GM21526 (cell line): Measurements from ENCODE around the gene MOB4.
"Not testable (repeated sequence)": the region's sequence is repeated elsewhere in the genome, so short reads cannot be mapped to it uniquely, and the experiment has no call there.

Experiments used
- ATAC-seq: cut with Tn5 transposase; IDR thresholded peaks from one replicate; pipeline ENCODE4 v1.9.1; 2021; ENCODE audit warnings: moderate library complexity; ENCODE audit not compliant: unreplicated experiment, low FRiP score

The MOB4 gene

GRCh38 chr2:197580166-197580565 is 64.3 kb downstream of the MOB4 start:
- ATAC-seq: not testable (repeated sequence)

DNA sequence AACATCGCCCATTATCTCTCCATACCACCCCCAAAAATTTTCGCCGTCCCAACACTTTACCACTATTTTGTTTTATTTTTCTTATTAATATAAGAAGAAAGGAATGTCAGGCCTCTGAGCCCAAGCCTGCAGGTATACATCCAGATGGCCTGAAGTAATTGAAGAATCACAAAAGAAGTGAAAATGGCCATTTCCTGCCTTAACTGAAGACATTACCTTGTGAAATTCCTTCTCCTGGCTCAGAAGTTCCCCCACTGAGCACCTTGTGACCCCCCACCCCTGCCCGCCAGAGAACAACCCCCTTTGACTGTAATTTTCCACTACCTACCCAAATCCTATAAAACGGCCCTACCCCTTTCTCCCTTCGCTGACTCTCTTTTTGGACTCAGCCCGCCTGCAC is 71.4 kb downstream of the MOB4 start:
- not testable (repeated sequence) for ATAC-seq

- no peak for ATAC-seq
Observed at GRCh38 chr2:197591339-197592072, 75.6 kb downstream of the MOB4 start.

DNA sequence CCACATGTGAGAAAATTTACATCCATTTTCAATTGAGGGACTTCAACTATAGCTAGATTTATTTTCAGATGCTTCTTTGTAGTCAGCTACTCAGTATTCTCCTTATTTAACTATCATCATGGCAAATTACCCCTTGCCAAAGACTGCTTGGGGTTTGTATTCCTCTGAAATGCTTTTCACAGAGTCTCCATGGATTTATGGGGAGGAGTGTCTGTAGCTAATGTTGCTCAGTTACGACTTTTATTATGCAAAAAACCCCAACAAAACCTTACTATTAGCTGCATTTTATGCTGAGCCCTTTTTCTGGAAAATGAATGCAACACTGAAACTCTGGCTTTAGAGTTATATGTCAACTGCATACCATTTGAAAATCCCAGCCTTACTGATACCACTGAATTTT is 80.9 kb downstream of the MOB4 start:
- ATAC-seq: no peak

- ATAC-seq: no peak
Observed at GRCh38 chr2:197597166-197597565, 81.3 kb downstream of the MOB4 start.

GRCh38 chr2:197598450-197598849 is 82.6 kb downstream of the MOB4 start:
- no peak for ATAC-seq

GRCh38 chr2:197599285-197599965 is 83.6 kb downstream of the MOB4 start:
- ATAC-seq: no peak

DNA sequence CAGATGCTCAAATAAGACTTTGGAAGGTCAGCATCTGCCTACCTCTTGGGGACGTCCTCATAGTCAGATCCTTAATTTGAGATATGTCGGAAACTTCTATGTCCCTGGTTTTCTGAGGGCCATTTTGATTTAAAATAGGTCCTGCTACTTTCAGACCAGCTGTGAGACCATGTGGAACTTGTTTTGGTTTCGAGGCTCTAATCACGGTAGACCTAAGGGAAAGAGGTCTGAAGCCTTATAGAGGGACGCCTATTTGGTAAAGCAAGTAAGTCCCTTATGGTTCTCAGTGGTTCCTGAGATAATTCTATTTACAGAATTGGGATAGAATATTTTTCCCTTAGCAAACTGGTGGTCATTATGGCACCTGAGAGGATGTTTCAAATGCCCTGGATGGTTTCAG is 84.4 kb downstream of the MOB4 start:
- ATAC-seq: no peak

DNA sequence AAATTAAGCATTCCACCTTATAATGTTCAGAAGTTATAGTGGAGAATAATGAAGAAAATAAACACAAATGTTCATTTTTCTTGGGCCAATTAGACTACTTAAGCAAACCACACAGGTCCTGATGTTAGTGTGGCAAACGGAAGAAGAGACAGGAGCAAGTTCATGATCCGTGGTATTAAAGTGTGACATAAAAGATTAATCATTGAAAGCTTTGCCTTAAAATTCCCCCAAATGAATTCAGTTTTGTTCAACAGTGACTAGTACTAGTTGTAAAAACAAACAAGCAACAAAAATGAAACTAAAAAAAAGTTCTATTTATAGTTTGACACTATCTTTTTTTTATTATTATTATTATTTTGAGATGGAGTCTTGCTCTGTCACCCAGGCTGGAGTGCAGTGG is 85.9 kb downstream of the MOB4 start:
- no peak for ATAC-seq
